ENCODE measurements around the gene NUFIP1.

DNA sequence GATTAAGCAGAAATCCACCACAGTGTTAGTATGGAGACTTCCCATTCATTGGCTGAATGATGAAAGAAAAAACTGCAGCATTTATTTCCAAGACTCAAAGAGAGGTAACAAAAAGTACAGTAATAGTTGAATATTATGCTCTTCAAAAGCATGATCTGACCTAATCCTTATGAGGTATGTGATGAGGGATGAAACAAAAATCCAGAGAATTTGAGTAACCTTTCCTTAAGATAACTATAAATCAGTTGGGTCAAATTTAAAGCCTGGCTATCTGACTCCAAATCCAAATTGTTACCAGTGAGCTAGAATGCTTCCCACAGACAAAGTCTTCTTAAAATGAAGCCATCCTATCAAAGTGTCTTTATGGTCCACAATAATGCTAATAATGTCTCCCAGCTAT is 38.1 kb downstream of the NUFIP1 start:
- TF ChIP-seq, protein P1, sequence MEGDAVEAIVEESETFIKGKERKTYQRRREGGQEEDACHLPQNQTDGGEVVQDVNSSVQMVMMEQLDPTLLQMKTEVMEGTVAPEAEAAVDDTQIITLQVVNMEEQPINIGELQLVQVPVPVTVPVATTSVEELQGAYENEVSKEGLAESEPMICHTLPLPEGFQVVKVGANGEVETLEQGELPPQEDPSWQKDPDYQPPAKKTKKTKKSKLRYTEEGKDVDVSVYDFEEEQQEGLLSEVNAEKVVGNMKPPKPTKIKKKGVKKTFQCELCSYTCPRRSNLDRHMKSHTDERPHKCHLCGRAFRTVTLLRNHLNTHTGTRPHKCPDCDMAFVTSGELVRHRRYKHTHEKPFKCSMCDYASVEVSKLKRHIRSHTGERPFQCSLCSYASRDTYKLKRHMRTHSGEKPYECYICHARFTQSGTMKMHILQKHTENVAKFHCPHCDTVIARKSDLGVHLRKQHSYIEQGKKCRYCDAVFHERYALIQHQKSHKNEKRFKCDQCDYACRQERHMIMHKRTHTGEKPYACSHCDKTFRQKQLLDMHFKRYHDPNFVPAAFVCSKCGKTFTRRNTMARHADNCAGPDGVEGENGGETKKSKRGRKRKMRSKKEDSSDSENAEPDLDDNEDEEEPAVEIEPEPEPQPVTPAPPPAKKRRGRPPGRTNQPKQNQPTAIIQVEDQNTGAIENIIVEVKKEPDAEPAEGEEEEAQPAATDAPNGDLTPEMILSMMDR (IDR thresholded peaks at IDR 0.05), result no peak
- no peak for TF ChIP-seq POLR2A (IDR thresholded peaks at IDR 0.05)
- TF ChIP-seq POLR2AphosphoS5 (IDR thresholded peaks at IDR 0.05), result no peak
- TF ChIP-seq EP300 (IDR thresholded peaks at IDR 0.05), result no peak

Data from stomach (tissue), 4 donors.